Stomach (tissue), 4 donors: Measurements from ENCODE around the gene TMEM52B.

ENCODE experiments used
- EP300 ChIP-seq: sonication (generic); formaldehyde crosslinking; IDR thresholded peaks from one replicate; pipeline ENCODE4 v1.6.1; 2017; ENCODE audit warnings: antibody characterized with exemption
- POLR2A ChIP-seq, 4 donors: fragments of 450-650 bp; IDR thresholded peaks; one replicate each; pipeline ENCODE4 v1.6.1; 2016; ENCODE audit warnings: antibody characterized with exemption in 4 of 4, control low read depth in 2 of 4, mild to moderate bottlenecking in 1 of 4, moderate library complexity in 1 of 4
- POLR2AphosphoS5 ChIP-seq, 3 donors: sonication (generic); formaldehyde crosslinking; IDR thresholded peaks; one replicate each; pipeline ENCODE4 v1.6.1; 2016; ENCODE audit warnings: antibody characterized with exemption in 3 of 3
- TF ChIP-seq, protein P1 (sequence below), 7 experiments: fragments of 450-650 bp in 4 of 7; fragments of 200-600 bp in 3 of 7; sonication (generic) in 3 of 7; IDR thresholded peaks; one replicate each; pipeline ENCODE4 v1.5.1; 2016 to 2019; ENCODE audit warnings: antibody characterized with exemption in 7 of 7, control low read depth in 2 of 7, mild to moderate bottlenecking in 1 of 7

- TF ChIP-seq, protein P1, sequence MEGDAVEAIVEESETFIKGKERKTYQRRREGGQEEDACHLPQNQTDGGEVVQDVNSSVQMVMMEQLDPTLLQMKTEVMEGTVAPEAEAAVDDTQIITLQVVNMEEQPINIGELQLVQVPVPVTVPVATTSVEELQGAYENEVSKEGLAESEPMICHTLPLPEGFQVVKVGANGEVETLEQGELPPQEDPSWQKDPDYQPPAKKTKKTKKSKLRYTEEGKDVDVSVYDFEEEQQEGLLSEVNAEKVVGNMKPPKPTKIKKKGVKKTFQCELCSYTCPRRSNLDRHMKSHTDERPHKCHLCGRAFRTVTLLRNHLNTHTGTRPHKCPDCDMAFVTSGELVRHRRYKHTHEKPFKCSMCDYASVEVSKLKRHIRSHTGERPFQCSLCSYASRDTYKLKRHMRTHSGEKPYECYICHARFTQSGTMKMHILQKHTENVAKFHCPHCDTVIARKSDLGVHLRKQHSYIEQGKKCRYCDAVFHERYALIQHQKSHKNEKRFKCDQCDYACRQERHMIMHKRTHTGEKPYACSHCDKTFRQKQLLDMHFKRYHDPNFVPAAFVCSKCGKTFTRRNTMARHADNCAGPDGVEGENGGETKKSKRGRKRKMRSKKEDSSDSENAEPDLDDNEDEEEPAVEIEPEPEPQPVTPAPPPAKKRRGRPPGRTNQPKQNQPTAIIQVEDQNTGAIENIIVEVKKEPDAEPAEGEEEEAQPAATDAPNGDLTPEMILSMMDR (IDR thresholded peaks at IDR 0.05): no peak
- TF ChIP-seq POLR2AphosphoS5 (IDR thresholded peaks at IDR 0.05) (no peak), POLR2A (IDR thresholded peaks at IDR 0.05) (no peak), EP300 (no peak)
Measured at GRCh38 chr12:10207136-10207535, 28.3 kb downstream of the TMEM52B start.
